SK-N-SH treated with all-trans-retinoic acid at 6 μM for 48 hours (cell line): ENCODE measurements around the gene RPRD1B.

Experiments
- ATAC-seq: fragments of 200-7000 bp; cut with Tn5 transposase; 3 replicates; pipeline ENCODE4 v1.9.1; 2020; ENCODE audit warnings: mild to moderate bottlenecking, moderate library complexity
- ARNTL ChIP-seq: fragments of 450-650 bp; formaldehyde crosslinking; IDR thresholded peaks from 2 replicates; pipeline ENCODE4 v1.5.0; 2020; ENCODE audit warnings: low read depth, mild to moderate bottlenecking, moderate library complexity, borderline replicate concordance
- BACH2 ChIP-seq: fragments of 250-450 bp; sonication (Bioruptor Pico); IDR thresholded peaks from 2 replicates; pipeline ENCODE4 v1.9.0; 2021; ENCODE audit warnings: mild to moderate bottlenecking, borderline replicate concordance
- CSDC2 ChIP-seq: fragments of 250-450 bp; sonication (Bioruptor Pico); IDR thresholded peaks from 2 replicates; pipeline ENCODE4 v1.5.0; 2020; ENCODE audit warnings: mild to moderate bottlenecking, moderate library complexity
- ESRRG ChIP-seq: fragments of 250-450 bp; sonication (Bioruptor Pico); IDR thresholded peaks from 2 replicates; pipeline ENCODE4 v1.6.1; 2021; ENCODE audit warnings: mild to moderate bottlenecking
- GLIS3 ChIP-seq: fragments of 250-450 bp; sonication (Bioruptor Pico); IDR thresholded peaks from 2 replicates; pipeline ENCODE4 v1.5.0; 2020; ENCODE audit warnings: mild to moderate bottlenecking, moderate library complexity
- ISL1 ChIP-seq: fragments of 250-450 bp; sonication (Bioruptor Pico); IDR thresholded peaks from 2 replicates; pipeline ENCODE4 v2.1.2; 2022; ENCODE audit warnings: mild to moderate bottlenecking, moderate library complexity
- OSR1 ChIP-seq: fragments of 250-450 bp; sonication (Bioruptor Pico); IDR thresholded peaks from 2 replicates; pipeline ENCODE4 v1.8.0; 2022; ENCODE audit warnings: moderate library complexity, mild to moderate bottlenecking, inconsistent platforms
- PPARA ChIP-seq: fragments of 250-450 bp; sonication (Bioruptor Pico); IDR thresholded peaks from 2 replicates; pipeline ENCODE4 v1.5.0; 2020; ENCODE audit warnings: mild to moderate bottlenecking, borderline replicate concordance
- RARB ChIP-seq: fragments of 250-450 bp; sonication (Bioruptor Pico); IDR thresholded peaks from 2 replicates; pipeline ENCODE4 v1.8.0; 2021; ENCODE audit warnings: mild to moderate bottlenecking, moderate library complexity
- SNAI2 ChIP-seq: fragments of 250-450 bp; sonication (Bioruptor Pico); IDR thresholded peaks from 2 replicates; pipeline ENCODE4 v1.5.0; 2020; ENCODE audit warnings: mild to moderate bottlenecking, moderate library complexity
- TCF4 ChIP-seq: fragments of 250-450 bp; sonication (Bioruptor Pico); IDR thresholded peaks from 2 replicates; pipeline ENCODE4 v1.8.0; 2021; ENCODE audit warnings: mild to moderate bottlenecking, moderate library complexity, borderline replicate concordance
- TOX ChIP-seq: fragments of 250-450 bp; sonication (Bioruptor Pico); IDR thresholded peaks from 2 replicates; pipeline ENCODE4 v1.8.0; 2021; ENCODE audit warnings: mild to moderate bottlenecking, moderate library complexity, borderline replicate concordance
- ZC3H10 ChIP-seq: fragments of 250-450 bp; sonication (Bioruptor Pico); IDR thresholded peaks from 2 replicates; pipeline ENCODE4 v1.5.1; 2021; ENCODE audit warnings: mild to moderate bottlenecking, moderate library complexity
- ZFP3 ChIP-seq: fragments of 250-450 bp; sonication (Bioruptor Pico); IDR thresholded peaks from 2 replicates; pipeline ENCODE4 v1.5.0; 2020; ENCODE audit warnings: mild to moderate bottlenecking, moderate library complexity
- ZFP30 ChIP-seq: fragments of 450-650 bp; formaldehyde crosslinking; IDR thresholded peaks from 2 replicates; pipeline ENCODE4 v1.5.0; 2022; ENCODE audit warnings: mild to moderate bottlenecking, moderate library complexity
- ZNF565 ChIP-seq: fragments of 450-650 bp; formaldehyde crosslinking; conservative IDR thresholded peaks from 2 replicates; pipeline ENCODE4 v1.5.0; 2020; ENCODE audit warnings: low read depth, mild to moderate bottlenecking, moderate library complexity
- ZNF70 ChIP-seq: fragments of 450-650 bp; formaldehyde crosslinking; IDR thresholded peaks from 2 replicates; pipeline ENCODE4 v1.5.0; 2020; ENCODE audit warnings: mild to moderate bottlenecking, moderate library complexity
- ZNF8 ChIP-seq: fragments of 450-650 bp; formaldehyde crosslinking; IDR thresholded peaks from 2 replicates; pipeline ENCODE4 v1.5.0; 2020; ENCODE audit warnings: mild to moderate bottlenecking, moderate library complexity
- TF ChIP-seq, protein P1 (sequence below): fragments of 250-450 bp; sonication (Bioruptor Pico); IDR thresholded peaks from 2 replicates; pipeline ENCODE4 v1.5.1; 2021; ENCODE audit warnings: mild to moderate bottlenecking, moderate library complexity
- TF ChIP-seq, protein P2 (sequence below): fragments of 250-450 bp; sonication (Bioruptor Pico); IDR thresholded peaks from 2 replicates; pipeline ENCODE4 v1.5.0; 2020; ENCODE audit warnings: mild to moderate bottlenecking, moderate library complexity
- TF ChIP-seq, protein P3 (sequence below): fragments of 250-450 bp; sonication (Bioruptor Pico); IDR thresholded peaks from 2 replicates; pipeline ENCODE4 v1.8.0; 2020; ENCODE audit warnings: mild to moderate bottlenecking, moderate library complexity, borderline replicate concordance
- TF ChIP-seq, protein P4 (sequence below): fragments of 250-450 bp; sonication (Bioruptor Pico); IDR thresholded peaks from 2 replicates; pipeline ENCODE4 v1.5.1; 2020; ENCODE audit warnings: low read depth, mild to moderate bottlenecking, moderate library complexity

Gene RPRD1B

DNA sequence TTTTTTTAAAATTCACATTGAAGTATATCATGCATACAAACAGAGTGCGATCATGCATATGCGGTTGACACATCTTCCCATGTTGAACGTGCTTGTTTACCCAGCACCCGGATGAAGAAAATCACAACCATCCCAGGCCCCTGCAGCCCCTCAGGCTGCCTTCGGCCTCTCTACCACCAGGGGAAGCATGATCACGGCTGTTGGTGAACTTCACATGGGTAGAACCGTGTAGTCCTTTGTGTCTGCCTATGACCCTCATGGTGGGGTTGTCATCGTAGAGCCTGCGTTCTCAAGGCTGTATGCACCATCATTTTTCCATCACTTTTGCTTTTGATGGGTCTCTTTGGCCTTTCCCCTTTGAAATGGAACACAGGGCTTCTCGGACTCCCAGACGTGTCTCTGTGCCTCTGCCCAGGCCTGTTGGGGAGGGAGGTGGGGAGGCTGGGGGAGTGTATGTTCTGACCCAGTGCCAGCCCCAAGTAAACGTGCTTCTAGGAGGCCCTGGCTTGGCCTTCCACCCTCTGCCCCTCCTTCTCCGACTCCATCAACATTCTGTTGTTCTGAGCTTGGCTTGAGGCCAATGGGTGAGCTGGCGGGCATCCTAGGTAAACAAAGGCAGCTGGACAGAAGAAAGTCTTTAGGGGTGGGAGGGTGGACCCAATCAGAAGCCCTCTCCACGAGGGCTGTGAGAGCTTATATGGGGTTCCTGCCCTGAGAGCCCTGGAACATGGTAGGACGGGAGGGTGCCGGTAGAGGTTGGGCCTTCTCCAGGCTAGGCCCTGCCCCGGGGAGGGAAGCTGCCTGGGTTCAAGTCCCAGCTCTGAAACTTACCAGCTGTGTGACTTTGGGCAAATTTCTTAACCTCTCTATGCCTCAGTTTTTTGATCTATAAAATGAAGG lies 91.9 kb downstream of the RPRD1B start (continued):
- 0 out of 2 replicates have a peak, but pooled peaks have one; percentile 5 for TF ChIP-seq ZNF70 (CRISPR knock-in tag)
- TF ChIP-seq ISL1 (CRISPR knock-in tag) = peak; percentile 48; the same call in 1 of the 2 replicates
- peak; percentile 28; the same call in 1 of the 2 replicates for TF ChIP-seq CSDC2 (CRISPR knock-in tag)
- TF ChIP-seq ZNF565 (CRISPR knock-in tag) = no peak
- TF ChIP-seq, protein P1, sequence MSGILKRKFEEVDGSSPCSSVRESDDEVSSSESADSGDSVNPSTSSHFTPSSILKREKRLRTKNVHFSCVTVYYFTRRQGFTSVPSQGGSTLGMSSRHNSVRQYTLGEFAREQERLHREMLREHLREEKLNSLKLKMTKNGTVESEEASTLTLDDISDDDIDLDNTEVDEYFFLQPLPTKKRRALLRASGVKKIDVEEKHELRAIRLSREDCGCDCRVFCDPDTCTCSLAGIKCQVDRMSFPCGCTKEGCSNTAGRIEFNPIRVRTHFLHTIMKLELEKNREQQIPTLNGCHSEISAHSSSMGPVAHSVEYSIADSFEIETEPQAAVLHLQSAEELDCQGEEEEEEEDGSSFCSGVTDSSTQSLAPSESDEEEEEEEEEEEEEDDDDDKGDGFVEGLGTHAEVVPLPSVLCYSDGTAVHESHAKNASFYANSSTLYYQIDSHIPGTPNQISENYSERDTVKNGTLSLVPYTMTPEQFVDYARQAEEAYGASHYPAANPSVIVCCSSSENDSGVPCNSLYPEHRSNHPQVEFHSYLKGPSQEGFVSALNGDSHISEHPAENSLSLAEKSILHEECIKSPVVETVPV (CRISPR knock-in tag) = no peak
- TF ChIP-seq PPARA = no peak
- TF ChIP-seq, protein P2, sequence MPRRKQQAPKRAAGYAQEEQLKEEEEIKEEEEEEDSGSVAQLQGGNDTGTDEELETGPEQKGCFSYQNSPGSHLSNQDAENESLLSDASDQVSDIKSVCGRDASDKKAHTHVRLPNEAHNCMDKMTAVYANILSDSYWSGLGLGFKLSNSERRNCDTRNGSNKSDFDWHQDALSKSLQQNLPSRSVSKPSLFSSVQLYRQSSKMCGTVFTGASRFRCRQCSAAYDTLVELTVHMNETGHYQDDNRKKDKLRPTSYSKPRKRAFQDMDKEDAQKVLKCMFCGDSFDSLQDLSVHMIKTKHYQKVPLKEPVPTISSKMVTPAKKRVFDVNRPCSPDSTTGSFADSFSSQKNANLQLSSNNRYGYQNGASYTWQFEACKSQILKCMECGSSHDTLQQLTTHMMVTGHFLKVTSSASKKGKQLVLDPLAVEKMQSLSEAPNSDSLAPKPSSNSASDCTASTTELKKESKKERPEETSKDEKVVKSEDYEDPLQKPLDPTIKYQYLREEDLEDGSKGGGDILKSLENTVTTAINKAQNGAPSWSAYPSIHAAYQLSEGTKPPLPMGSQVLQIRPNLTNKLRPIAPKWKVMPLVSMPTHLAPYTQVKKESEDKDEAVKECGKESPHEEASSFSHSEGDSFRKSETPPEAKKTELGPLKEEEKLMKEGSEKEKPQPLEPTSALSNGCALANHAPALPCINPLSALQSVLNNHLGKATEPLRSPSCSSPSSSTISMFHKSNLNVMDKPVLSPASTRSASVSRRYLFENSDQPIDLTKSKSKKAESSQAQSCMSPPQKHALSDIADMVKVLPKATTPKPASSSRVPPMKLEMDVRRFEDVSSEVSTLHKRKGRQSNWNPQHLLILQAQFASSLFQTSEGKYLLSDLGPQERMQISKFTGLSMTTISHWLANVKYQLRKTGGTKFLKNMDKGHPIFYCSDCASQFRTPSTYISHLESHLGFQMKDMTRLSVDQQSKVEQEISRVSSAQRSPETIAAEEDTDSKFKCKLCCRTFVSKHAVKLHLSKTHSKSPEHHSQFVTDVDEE (CRISPR knock-in tag) = no peak
- TF ChIP-seq OSR1 (CRISPR knock-in tag) = no peak
- no peak for TF ChIP-seq ZFP30 (CRISPR knock-in tag)
- no peak for TF ChIP-seq ARNTL (CRISPR knock-in tag)
- TF ChIP-seq ESRRG = no peak

DNA sequence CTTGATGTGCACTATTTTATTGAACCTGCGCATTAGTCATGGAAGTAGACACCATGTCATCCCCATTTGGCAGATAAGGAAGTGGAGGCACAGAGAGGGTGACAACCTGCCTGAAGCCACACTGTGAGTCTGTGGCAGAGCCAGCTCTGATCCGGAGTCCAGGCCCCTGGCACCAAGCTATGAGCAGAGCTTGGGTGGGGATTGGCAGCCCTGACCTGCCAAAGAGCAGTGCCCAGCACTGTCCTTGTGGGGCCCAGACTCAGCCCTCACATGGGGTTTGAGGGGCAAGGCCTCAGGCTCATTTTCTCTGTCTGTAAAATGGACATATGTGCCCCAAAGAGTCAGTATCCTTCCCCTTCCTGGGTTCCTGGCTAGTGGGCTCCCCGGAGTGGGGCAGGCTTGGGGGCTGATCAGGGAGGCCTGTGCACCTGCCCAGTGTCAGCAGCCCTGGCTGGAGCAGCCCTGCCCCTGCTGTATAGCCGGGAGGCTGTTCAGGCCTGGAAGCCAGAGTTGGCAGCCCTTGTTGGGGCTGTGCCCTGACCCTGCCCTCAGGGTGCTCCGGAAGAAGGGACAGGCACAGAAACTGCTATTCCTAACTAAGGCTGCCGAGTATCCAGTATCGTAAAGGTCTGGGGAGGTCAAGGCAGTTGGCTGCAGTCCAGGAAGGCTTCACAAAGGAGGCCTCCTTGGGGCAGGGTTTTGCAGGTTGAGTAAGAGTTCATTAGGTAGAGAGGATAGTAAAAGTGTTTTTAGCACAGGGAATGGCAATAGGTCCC lies 92.8 kb downstream of the RPRD1B start:
- TF ChIP-seq ISL1 (CRISPR knock-in tag) (no peak), ZFP3 (CRISPR knock-in tag) (peak; percentile 100)
- ATAC-seq = no peak; the same call in 2 of the 3 replicates

DNA sequence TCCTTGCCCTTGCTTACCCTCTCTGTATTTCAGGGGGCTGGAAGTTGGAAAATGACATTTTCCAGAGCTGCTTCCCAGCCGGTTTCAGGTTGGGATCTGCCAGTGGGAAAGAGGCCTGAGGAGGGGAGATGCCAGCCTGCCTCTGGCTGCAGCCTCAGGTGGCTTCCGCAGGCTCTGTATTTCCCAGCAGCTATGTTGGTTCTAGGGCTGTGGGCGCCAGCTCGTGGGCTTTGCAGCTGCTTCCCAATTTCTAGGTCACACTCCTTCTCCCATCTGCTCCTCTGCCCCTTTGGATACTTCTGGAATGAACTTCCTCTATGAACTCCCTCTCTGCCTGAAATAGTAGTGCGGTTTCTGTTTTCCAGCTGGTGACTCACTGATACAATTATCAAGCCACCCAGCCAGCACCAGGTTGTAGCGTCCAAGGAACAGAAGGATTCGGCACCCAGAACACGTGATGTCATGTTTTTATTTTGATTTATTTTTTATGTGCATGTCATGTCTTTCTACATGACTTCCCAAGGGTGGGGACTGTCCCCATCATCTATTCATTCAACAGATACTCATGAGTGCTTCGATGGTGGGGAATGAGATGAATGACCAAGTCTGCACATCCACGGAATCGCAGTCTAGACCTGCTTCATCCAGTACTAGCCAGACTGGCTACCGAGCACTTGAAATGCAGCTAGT lies 93.5 kb downstream of the RPRD1B start:
- peak; percentile 81 for ATAC-seq
- TF ChIP-seq ZFP30 (CRISPR knock-in tag) (no peak), SNAI2 (CRISPR knock-in tag) (peak; percentile 41), TCF4 (0 out of 2 replicates have a peak, but pooled peaks have one; percentile 19), ZNF70 (CRISPR knock-in tag) (no peak), RARB (CRISPR knock-in tag) (no peak), ZNF565 (CRISPR knock-in tag) (no peak), CSDC2 (CRISPR knock-in tag) (0 out of 2 replicates have a peak, but pooled peaks have one; percentile 58), ZFP3 (CRISPR knock-in tag) (no peak), ZC3H10 (CRISPR knock-in tag) (peak; percentile 68; the same call in 1 of the 2 replicates), BACH2 (no peak), TOX (CRISPR knock-in tag) (no peak; the same call in none of the 2 replicates), PPARA (no peak), ZNF8 (CRISPR knock-in tag) (0 out of 2 replicates have a peak, but pooled peaks have one; percentile 28), GLIS3 (CRISPR knock-in tag) (no peak), OSR1 (CRISPR knock-in tag) (no peak)
- TF ChIP-seq, protein P3, sequence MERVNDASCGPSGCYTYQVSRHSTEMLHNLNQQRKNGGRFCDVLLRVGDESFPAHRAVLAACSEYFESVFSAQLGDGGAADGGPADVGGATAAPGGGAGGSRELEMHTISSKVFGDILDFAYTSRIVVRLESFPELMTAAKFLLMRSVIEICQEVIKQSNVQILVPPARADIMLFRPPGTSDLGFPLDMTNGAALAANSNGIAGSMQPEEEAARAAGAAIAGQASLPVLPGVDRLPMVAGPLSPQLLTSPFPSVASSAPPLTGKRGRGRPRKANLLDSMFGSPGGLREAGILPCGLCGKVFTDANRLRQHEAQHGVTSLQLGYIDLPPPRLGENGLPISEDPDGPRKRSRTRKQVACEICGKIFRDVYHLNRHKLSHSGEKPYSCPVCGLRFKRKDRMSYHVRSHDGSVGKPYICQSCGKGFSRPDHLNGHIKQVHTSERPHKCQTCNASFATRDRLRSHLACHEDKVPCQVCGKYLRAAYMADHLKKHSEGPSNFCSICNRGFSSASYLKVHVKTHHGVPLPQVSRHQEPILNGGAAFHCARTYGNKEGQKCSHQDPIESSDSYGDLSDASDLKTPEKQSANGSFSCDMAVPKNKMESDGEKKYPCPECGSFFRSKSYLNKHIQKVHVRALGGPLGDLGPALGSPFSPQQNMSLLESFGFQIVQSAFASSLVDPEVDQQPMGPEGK (CRISPR knock-in tag) = 0 out of 2 replicates have a peak, but pooled peaks have one; percentile 18
- TF ChIP-seq, protein P2 (CRISPR knock-in tag) = peak; percentile 36; the same call in 1 of the 2 replicates
- TF ChIP-seq, protein P4, sequence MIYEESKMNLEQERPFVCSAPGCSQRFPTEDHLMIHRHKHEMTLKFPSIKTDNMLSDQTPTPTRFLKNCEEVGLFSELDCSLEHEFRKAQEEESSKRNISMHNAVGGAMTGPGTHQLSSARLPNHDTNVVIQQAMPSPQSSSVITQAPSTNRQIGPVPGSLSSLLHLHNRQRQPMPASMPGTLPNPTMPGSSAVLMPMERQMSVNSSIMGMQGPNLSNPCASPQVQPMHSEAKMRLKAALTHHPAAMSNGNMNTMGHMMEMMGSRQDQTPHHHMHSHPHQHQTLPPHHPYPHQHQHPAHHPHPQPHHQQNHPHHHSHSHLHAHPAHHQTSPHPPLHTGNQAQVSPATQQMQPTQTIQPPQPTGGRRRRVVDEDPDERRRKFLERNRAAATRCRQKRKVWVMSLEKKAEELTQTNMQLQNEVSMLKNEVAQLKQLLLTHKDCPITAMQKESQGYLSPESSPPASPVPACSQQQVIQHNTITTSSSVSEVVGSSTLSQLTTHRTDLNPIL (CRISPR knock-in tag) = peak; percentile 10; the same call in 1 of the 2 replicates
- TF ChIP-seq, protein P1 (CRISPR knock-in tag) = no peak
